SK-N-SH treated with all-trans-retinoic acid at 6 μM for 48 hours (cell line): Measurements from ENCODE around the gene RGS6.

Source experiments
- CREB5 ChIP-seq: fragments of 250-450 bp; sonication (Bioruptor Pico); IDR thresholded peaks from 2 replicates; pipeline ENCODE4 v1.5.1; 2020; ENCODE audit warnings: low read depth, mild to moderate bottlenecking, moderate library complexity
- ZFP30 ChIP-seq: fragments of 450-650 bp; formaldehyde crosslinking; IDR thresholded peaks from 2 replicates; pipeline ENCODE4 v1.5.0; 2022; ENCODE audit warnings: mild to moderate bottlenecking, moderate library complexity

GRCh38 chr14:72010474-72010873 lies 78.2 kb downstream of the RGS6 start:
- no peak for TF ChIP-seq CREB5 (CRISPR knock-in tag)
- TF ChIP-seq ZFP30 (CRISPR knock-in tag) = no peak
